ENCODE results near the gene CRACR2A. TPM values are rescaled to one million over a fixed set of nuclear protein-coding genes. Genes with fewer than 3 reads are reported as not detected.

Gene CRACR2A
- total RNA-seq, 1 donor from 2014 or later = 3.0 TPM

GRCh38 chr12:3598896-3599860 lies 153.7 kb downstream of the CRACR2A start:
- no peak for TF ChIP-seq CTCF (IDR thresholded peaks at IDR 0.05; ENCODE audit: unreplicated experiment)
- Mint-ChIP-seq H3K27me3 (peaks cover 62% of the 10 kb centered on the region), H3K4me3 (ENCODE audit: low read depth) (no peak overlapping the region), H3K4me1 (ENCODE audit: low read depth) (peaks cover 6% of the 10 kb centered on the region), H3K27ac (no peak overlapping the region), H3K36me3 (ENCODE audit: insufficient read depth) (no peaks in the 10 kb centered on the region), H3K9me3 (ENCODE audit: low read depth) (no peaks in the 10 kb centered on the region)
- DNase-seq (ENCODE audit: low spot score, unreplicated experiment) = no peak

GRCh38 chr12:3597526-3598210 lies 155.2 kb downstream of the CRACR2A start:
- Mint-ChIP-seq H3K4me1 (ENCODE audit: low read depth) (peaks cover 6% of the 10 kb centered on the region), H3K27me3 (peaks cover 58% of the 10 kb centered on the region), H3K4me3 (ENCODE audit: low read depth) (no peak overlapping the region), H3K27ac (no peak overlapping the region), H3K36me3 (ENCODE audit: insufficient read depth) (no peaks in the 10 kb centered on the region), H3K9me3 (ENCODE audit: low read depth) (no peaks in the 10 kb centered on the region)
- no peak for DNase-seq (ENCODE audit: low spot score, unreplicated experiment)
- TF ChIP-seq CTCF (IDR thresholded peaks at IDR 0.05; ENCODE audit: unreplicated experiment) = no peak

- Mint-ChIP-seq H3K4me3 (ENCODE audit: low read depth) (no peak overlapping the region), H3K27me3 (peaks cover 51% of the 10 kb centered on the region), H3K27ac (no peak overlapping the region), H3K36me3 (ENCODE audit: insufficient read depth) (no peaks in the 10 kb centered on the region), H3K9me3 (ENCODE audit: low read depth) (no peaks in the 10 kb centered on the region), H3K4me1 (ENCODE audit: low read depth) (peaks cover 6% of the 10 kb centered on the region)
- no peak for TF ChIP-seq CTCF (IDR thresholded peaks at IDR 0.05; ENCODE audit: unreplicated experiment)
- no peak for DNase-seq (ENCODE audit: low spot score, unreplicated experiment)
Observed at GRCh38 chr12:3596703-3597415, 156.1 kb downstream of the CRACR2A start.

- no peak for DNase-seq (ENCODE audit: low spot score, unreplicated experiment)
- no peak for TF ChIP-seq CTCF (IDR thresholded peaks at IDR 0.05; ENCODE audit: unreplicated experiment)
- H3K36me3 Mint-ChIP-seq (ENCODE audit: insufficient read depth) = no peaks in the 10 kb centered on the region
- H3K4me3 Mint-ChIP-seq (ENCODE audit: low read depth) = no peak overlapping the region
- H3K27ac Mint-ChIP-seq = no peak overlapping the region
- H3K4me1 Mint-ChIP-seq (ENCODE audit: low read depth) = peaks cover 3% of the 10 kb centered on the region
- peaks cover 48% of the 10 kb centered on the region for H3K27me3 Mint-ChIP-seq
- no peaks in the 10 kb centered on the region for H3K9me3 Mint-ChIP-seq (ENCODE audit: low read depth)
Observed at GRCh38 chr12:3595721-3596120, 157.2 kb downstream of the CRACR2A start.

GRCh38 chr12:3594966-3595365 lies 157.9 kb downstream of the CRACR2A start:
- H3K4me3 Mint-ChIP-seq (ENCODE audit: low read depth) = no peak overlapping the region
- H3K27ac Mint-ChIP-seq = no peak overlapping the region
- no peaks in the 10 kb centered on the region for H3K36me3 Mint-ChIP-seq (ENCODE audit: insufficient read depth)
- no peak for DNase-seq (ENCODE audit: low spot score, unreplicated experiment)
- peaks cover 42% of the 10 kb centered on the region for H3K27me3 Mint-ChIP-seq
- no peaks in the 10 kb centered on the region for H3K9me3 Mint-ChIP-seq (ENCODE audit: low read depth)
- H3K4me1 Mint-ChIP-seq (ENCODE audit: low read depth) = peaks cover under 1% of the 10 kb centered on the region
- TF ChIP-seq CTCF (IDR thresholded peaks at IDR 0.05; ENCODE audit: unreplicated experiment) = no peak

Measured in progenitor cell of endocrine pancreas (in vitro differentiated cells).